Body of pancreas (tissue), 4 donors: ENCODE results near the gene UPK3BL2.
"Not testable (repeated sequence)": the region's sequence is repeated elsewhere in the genome, so short reads cannot be mapped to it uniquely, and the experiment has no call there.

Source experiments
- POLR2A ChIP-seq, 3 donors: fragments of 450-650 bp; IDR thresholded peaks; one replicate each; pipeline ENCODE4 v1.6.1; 2016; ENCODE audit warnings: antibody characterized with exemption in 3 of 3, mild to moderate bottlenecking in 2 of 3
- TF ChIP-seq, protein P1 (sequence below), 7 experiments: fragments of 450-650 bp in 4 of 7; fragments of 200-600 bp in 3 of 7; sonication (generic) in 3 of 7; IDR thresholded peaks; one replicate each; pipeline ENCODE4 v1.5.1; 2016 to 2019; ENCODE audit warnings: antibody characterized with exemption in 7 of 7

DNA sequence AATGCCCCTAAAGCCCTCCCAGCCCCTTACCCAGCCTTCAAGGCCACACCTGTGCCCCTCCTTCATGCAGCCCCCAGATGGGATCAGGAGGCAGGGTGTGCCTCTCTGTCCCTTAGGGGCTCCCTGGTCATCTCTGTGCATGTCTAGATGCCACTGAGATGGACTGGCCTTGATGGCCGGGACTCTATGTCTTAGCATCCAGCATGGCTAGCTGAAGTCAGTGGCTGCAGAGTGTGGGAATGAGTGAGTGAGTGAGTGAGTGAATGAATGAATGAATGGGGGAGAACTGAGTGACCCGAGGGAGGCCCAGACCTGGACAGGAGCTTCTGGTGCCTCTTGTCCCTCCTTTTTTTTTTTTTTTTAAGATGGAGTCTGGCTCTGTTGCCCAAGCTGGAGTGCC lies 11.4 kb downstream of the UPK3BL2 start:
- TF ChIP-seq, protein P1, sequence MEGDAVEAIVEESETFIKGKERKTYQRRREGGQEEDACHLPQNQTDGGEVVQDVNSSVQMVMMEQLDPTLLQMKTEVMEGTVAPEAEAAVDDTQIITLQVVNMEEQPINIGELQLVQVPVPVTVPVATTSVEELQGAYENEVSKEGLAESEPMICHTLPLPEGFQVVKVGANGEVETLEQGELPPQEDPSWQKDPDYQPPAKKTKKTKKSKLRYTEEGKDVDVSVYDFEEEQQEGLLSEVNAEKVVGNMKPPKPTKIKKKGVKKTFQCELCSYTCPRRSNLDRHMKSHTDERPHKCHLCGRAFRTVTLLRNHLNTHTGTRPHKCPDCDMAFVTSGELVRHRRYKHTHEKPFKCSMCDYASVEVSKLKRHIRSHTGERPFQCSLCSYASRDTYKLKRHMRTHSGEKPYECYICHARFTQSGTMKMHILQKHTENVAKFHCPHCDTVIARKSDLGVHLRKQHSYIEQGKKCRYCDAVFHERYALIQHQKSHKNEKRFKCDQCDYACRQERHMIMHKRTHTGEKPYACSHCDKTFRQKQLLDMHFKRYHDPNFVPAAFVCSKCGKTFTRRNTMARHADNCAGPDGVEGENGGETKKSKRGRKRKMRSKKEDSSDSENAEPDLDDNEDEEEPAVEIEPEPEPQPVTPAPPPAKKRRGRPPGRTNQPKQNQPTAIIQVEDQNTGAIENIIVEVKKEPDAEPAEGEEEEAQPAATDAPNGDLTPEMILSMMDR (IDR thresholded peaks at IDR 0.05) = not testable (repeated sequence)
- not testable (repeated sequence) for TF ChIP-seq POLR2A (IDR thresholded peaks at IDR 0.05)
